ENCODE results near the gene KCNT1. TPM values are rescaled to one million over a fixed set of nuclear protein-coding genes. Genes with fewer than 3 reads are reported as not detected.

KCNT1 gene
- total RNA-seq, 2 donors from 2014 or later: under 0.01 TPM

GRCh38 chr9:135787776-135788575 lies 86.0 kb downstream of the KCNT1 start:
- H3K27ac ChIP-seq: no peak overlapping the region
- no peak overlapping the region for H3K4me3 ChIP-seq
- 39 to 56% methylated on average over 9 to 31 of the region's 38 CpGs for WGBS, 2 donors
- H3K4me1 ChIP-seq: no peaks in the 10 kb centered on the region
- H3K9me3 ChIP-seq: no peaks in the 10 kb centered on the region
- H3K27me3 ChIP-seq: no peaks in the 10 kb centered on the region
- TF ChIP-seq CTCF (IDR thresholded peaks at IDR 0.05) (no peak), POLR2A (IDR thresholded peaks at IDR 0.05) (no peak)
- H3K36me3 ChIP-seq (replicated peaks in 1 of 2; ENCODE audit: insufficient read depth in 1 of 2, low read depth in 2 of 2): no peaks in the 10 kb centered on the region
- intact Hi-C loops (cut with DNase I): no loop called here
- DNase-seq (no peak), ATAC-seq (no peak)

- TF ChIP-seq CTCF (IDR thresholded peaks at IDR 0.05): no peak
- TF ChIP-seq POLR2A (IDR thresholded peaks at IDR 0.05): no peak
- intact Hi-C loops (cut with DNase I): no loop called here
- Histone ChIP-seq H3K9me3 (no peaks in the 10 kb centered on the region), H3K36me3 (replicated peaks in 1 of 2; ENCODE audit: insufficient read depth in 1 of 2, low read depth in 2 of 2) (no peaks in the 10 kb centered on the region), H3K4me1 (no peaks in the 10 kb centered on the region), H3K27ac (no peak overlapping the region), H3K4me3 (no peak overlapping the region), H3K27me3 (no peaks in the 10 kb centered on the region)
- DNase-seq: no peak
- WGBS, 2 donors: 58 to 60% methylated on average over 5 to 28 of the region's 36 CpGs
- no peak for ATAC-seq
Measured at GRCh38 chr9:135788576-135789300, 86.8 kb downstream of the KCNT1 start.

GRCh38 chr9:135789838-135790291 lies 87.9 kb downstream of the KCNT1 start:
- no peak for ATAC-seq
- Histone ChIP-seq H3K4me1 (no peaks in the 10 kb centered on the region), H3K4me3 (no peak overlapping the region), H3K27ac (no peak overlapping the region), H3K9me3 (no peaks in the 10 kb centered on the region), H3K36me3 (replicated peaks in 1 of 2; ENCODE audit: insufficient read depth in 1 of 2, low read depth in 2 of 2) (no peaks in the 10 kb centered on the region), H3K27me3 (no peaks in the 10 kb centered on the region)
- TF ChIP-seq POLR2A (IDR thresholded peaks at IDR 0.05): no peak
- no peak for TF ChIP-seq CTCF (IDR thresholded peaks at IDR 0.05)
- 76 to 86% methylated on average over 4 to 11 of the region's 13 CpGs for WGBS, 2 donors
- intact Hi-C loops (cut with DNase I): no loop called here
- no peak for DNase-seq

GRCh38 chr9:135790356-135790755 lies 88.4 kb downstream of the KCNT1 start:
- Histone ChIP-seq H3K4me3 (no peak overlapping the region), H3K27me3 (no peaks in the 10 kb centered on the region), H3K9me3 (no peaks in the 10 kb centered on the region), H3K27ac (no peak overlapping the region), H3K36me3 (replicated peaks in 1 of 2; ENCODE audit: insufficient read depth in 1 of 2, low read depth in 2 of 2) (no peaks in the 10 kb centered on the region), H3K4me1 (no peaks in the 10 kb centered on the region)
- no peak for DNase-seq
- 91 to 100% methylated on average over 1 to 8 of the region's 10 CpGs for WGBS, 2 donors
- no peak for ATAC-seq
- intact Hi-C loops (cut with DNase I): no loop called here
- TF ChIP-seq CTCF (IDR thresholded peaks at IDR 0.05) (no peak), POLR2A (IDR thresholded peaks at IDR 0.05) (no peak)
